ENCODE results near the gene C15orf40.
"Not testable (repeated sequence)": the region's sequence is repeated elsewhere in the genome, so short reads cannot be mapped to it uniquely, and the experiment has no call there.

Gene C15orf40

GRCh38 chr15:82952158-82953081 lies 59.0 kb downstream of the C15orf40 start, which contains the start of gene HOMER2:
HOMER2 (minus strand) TSS chr15:82952720; CDS start chr15:82952535, 185 bp downstream.
- no peak for DNase-seq (ENCODE audit: low read depth)

GRCh38 chr15:82951472-82952157 lies 59.8 kb downstream of the C15orf40 start:
- DNase-seq (ENCODE audit: low read depth) = no peak

- DNase-seq (ENCODE audit: low read depth) = no peak
Measured at GRCh38 chr15:82950746-82951370, 60.6 kb downstream of the C15orf40 start.

GRCh38 chr15:82950295-82950694 lies 61.1 kb downstream of the C15orf40 start:
- DNase-seq (ENCODE audit: low read depth) = no peak

GRCh38 chr15:82946155-82946701 lies 65.2 kb downstream of the C15orf40 start:
- no peak for DNase-seq (ENCODE audit: low read depth)

- no peak for DNase-seq (ENCODE audit: low read depth)
Measured at GRCh38 chr15:82945326-82945725, 66.1 kb downstream of the C15orf40 start.

GRCh38 chr15:82944821-82945220 lies 66.6 kb downstream of the C15orf40 start:
- DNase-seq (ENCODE audit: low read depth) = no peak

GRCh38 chr15:82944056-82944455 lies 67.4 kb downstream of the C15orf40 start:
- DNase-seq (ENCODE audit: low read depth) = no peak

GRCh38 chr15:82943176-82943575 lies 68.3 kb downstream of the C15orf40 start:
- no peak for DNase-seq (ENCODE audit: low read depth)

GRCh38 chr15:82942691-82943090 lies 68.7 kb downstream of the C15orf40 start:
- peak; percentile 26 for DNase-seq (ENCODE audit: low read depth)

- DNase-seq (ENCODE audit: low read depth) = not testable (repeated sequence)
Measured at GRCh38 chr15:82939678-82940077, 71.8 kb downstream of the C15orf40 start.

Data from HS-5 (cell line).